GM12801 (cell line): ENCODE measurements around the gene FRMD5.

Experiments used
- CTCF ChIP-seq: IDR thresholded peaks from one replicate; pipeline ENCODE4 v1.5.1; 2011; ENCODE audit warnings: control low read depth; ENCODE audit not compliant: insufficient read length; ENCODE audit errors: extremely low read depth

FRMD5 gene

DNA sequence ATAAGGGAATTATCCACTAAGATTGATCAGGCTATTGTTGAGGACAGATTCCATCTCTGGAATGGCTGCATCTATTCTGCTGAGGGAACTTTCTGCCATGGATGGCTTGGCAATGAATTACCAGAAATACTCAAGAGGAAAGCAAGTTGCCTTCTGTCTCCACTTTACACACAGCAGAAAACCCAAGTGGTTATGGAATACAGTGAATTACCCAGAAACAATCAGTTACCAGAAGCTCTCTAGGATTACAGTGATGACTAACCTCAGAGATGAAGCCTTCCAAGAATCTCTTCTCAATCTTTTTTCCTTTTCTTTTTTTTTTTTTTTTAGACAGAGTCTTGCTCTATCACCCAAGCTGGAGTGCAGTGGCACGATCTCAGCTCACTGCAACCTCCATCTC is 185.0 kb downstream of the FRMD5 start:
- no peak for TF ChIP-seq CTCF

DNA sequence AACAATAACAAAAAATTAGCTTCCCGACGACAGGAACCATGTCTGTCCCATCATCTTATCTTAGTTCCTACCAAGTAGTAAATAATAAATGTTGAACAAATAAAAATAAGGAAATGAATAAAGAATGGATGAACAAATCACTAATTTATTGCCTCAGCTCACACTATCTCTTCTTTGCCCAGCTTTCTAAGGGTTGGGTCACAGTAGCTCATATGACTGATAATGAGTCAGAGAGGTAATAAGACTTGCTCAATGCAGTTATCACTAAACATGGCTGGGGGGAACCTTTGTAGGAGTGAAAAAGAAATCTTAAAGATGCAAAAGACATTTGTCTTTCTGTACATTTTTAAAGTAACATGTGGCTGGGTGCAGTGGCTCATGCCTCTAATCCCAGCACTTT is 186.0 kb downstream of the FRMD5 start:
- TF ChIP-seq CTCF, result no peak

- no peak for TF ChIP-seq CTCF
These were observed 196.5 kb downstream of the FRMD5 start for GRCh38 chr15:43998607-43999006.

DNA sequence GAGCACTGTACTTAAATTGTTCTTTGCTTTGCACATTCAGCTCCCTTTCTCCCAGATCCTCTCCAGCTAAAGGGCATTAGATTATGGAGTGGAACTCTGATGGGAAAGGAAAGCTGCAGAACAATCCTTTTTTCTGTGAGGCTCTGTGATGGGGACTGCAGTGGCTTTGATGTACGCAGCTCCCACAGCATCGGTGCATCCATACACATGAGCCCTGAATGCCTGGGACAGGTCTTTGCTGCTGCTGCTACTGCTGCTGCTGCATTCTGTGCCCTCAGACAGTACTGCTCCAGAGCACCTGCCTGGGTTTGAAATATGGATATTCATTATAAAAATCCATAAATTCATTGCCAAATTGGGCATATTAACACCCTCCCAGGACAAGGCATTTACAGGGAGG is 203.9 kb downstream of the FRMD5 start:
- no peak for TF ChIP-seq CTCF

DNA sequence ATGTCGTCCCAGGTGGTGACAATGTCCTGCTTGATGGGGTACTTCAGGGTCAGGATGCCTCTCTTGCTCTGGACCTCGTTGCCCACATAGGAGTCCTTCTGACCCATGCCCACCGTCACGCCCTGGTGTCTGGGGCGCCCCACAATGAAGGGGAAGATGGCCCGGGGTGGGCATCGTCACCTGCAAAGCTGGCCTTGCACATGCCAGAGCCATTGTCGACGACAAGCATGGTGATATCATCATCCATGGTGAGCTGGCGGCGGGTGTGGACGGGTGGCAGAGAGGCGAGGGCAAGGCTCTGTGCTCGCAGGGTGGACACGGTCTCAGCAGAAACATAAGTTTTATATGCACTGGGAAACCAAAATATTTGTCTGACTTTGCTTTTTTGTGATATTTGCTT is 205.1 kb downstream of the FRMD5 start:
- no peak for TF ChIP-seq CTCF

DNA sequence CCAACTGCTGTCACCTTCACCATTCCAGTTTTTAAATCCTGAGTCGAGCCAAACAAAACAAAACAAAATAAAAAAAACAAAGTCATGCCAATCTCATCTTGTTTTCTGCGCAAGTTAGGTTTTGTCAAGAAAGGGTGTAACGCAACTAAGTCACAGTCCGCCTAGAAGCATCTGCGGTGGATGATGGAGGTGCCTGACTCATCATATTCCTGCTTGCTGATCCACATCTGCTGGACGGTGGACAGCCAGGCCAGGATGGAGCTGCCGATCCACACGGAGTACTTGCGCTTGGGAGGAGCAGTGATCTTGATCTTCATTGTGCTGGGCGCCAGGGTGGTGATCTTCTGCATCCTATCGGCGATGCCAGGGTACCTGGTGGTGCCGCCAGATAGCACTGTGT is 206.2 kb downstream of the FRMD5 start:
- no peak for TF ChIP-seq CTCF

DNA sequence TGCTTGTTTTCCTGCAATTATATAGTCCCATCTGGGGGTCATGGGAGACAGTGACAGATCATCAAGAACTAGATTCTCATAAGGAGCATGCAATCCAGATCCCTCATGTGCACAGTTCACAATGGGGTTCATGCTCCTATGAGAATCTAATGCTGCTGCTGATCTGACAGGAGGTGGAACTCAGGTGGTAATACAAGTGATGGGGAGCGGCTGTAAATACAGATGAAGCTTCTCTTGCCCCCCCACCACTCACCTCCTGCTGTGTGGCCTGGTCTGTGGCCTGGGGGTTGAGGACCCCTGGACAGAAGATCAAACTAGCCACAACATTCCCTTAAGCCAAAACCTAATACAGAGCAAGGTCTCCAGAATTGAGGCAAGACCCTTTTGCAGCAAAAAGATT is 207.1 kb downstream of the FRMD5 start:
- no peak for TF ChIP-seq CTCF
